K562 (cell line): Measurements from ENCODE around the gene CLTRN. TPM values are rescaled to one million over a fixed set of nuclear protein-coding genes. Genes with fewer than 3 reads are reported as not detected.

ENCODE experiments used
- ATAC-seq: fragments of 200-7000 bp; cut with Tn5 transposase; 3 replicates; pipeline ENCODE4 v1.9.1; 2020; ENCODE audit warnings: moderate library complexity
- BruUV-seq: library from RNA; stranded (reverse); fragments of 400-500 nt; replicated peaks from 2 replicates; lab custom pipeline; 2021; lab: Mats Ljungman, UMichigan
- CTCF ChIA-PET: fragments of 300-600 bp; formaldehyde crosslinking; extraction: SDS; loops from one replicate; lab custom pipeline; 2021; ENCODE audit warnings: low intra/inter-chr PET ratio; lab: Yijun Ruan, JAX
- POLR2A ChIA-PET: fragments of 300-600, 350-650 bp; sonication (Branson Sonifier 250); formaldehyde crosslinking; extraction: SDS; loops from one replicate; lab custom pipeline; 2021; ENCODE audit warnings: antibody characterized with exemption, inconsistent platforms; lab: Yijun Ruan, JAX
- DNase-seq, 4 experiments: peaks; one replicate each; pipeline versions ENCODE4 v3.0.0 to v3.0.0-alpha.2; 2011 to 2018; ENCODE audit warnings: low spot score in 3 of 4, mixed read lengths in 3 of 4; ENCODE audit errors: extremely low read depth in 1 of 4
- FAIRE-seq: peaks from 2 replicates; lab custom pipeline; 2011; peaks lifted over from hg19 to GRCh38; lab: Jason Lieb, UNC
- H2AFZ ChIP-seq: 2 replicates; pipeline ENCODE4 v1.6.0; 2011; ENCODE audit warnings: low read depth, low read length, control low read depth, inconsistent platforms
- H3K27ac ChIP-seq: fragments of 200-600 bp; 3 replicates; pipeline ENCODE4 v1.8.0; 2011; ENCODE audit warnings: low read depth, mild to moderate bottlenecking, control low read depth, inconsistent platforms, low read length, moderate library complexity, mixed read lengths; ENCODE audit errors: extremely low read depth
- H3K27me3 ChIP-seq, 2 experiments: fragments of 300-600 bp in 1 of 2; 2 replicates in 1 of 2; 3 replicates in 1 of 2; pipeline versions ENCODE4 v1.6.0 to v1.8.0; 2011; ENCODE audit warnings: inconsistent platforms in 2 of 2, low read length in 2 of 2, mild to moderate bottlenecking in 1 of 2, mixed read lengths in 1 of 2, moderate library complexity in 1 of 2; ENCODE audit not compliant: control insufficient read depth in 2 of 2, insufficient read depth in 2 of 2
- H3K36me3 ChIP-seq: fragments of 300-600 bp; 3 replicates; pipeline ENCODE4 v1.8.0; 2011; ENCODE audit warnings: mild to moderate bottlenecking, low read length, inconsistent platforms; ENCODE audit not compliant: control insufficient read depth, insufficient read depth
- H3K4me1 ChIP-seq, 2 experiments: fragments of 200-600 bp in 1 of 2; replicated peaks in 1 of 2; 2 replicates in 1 of 2; 3 replicates in 1 of 2; pipeline versions ENCODE4 v1.5.1 to v1.8.0; 2011; ENCODE audit warnings: inconsistent platforms in 2 of 2, low read length in 2 of 2, mild to moderate bottlenecking in 1 of 2, mixed read lengths in 1 of 2, moderate library complexity in 1 of 2; ENCODE audit not compliant: control insufficient read depth in 2 of 2, insufficient read depth in 2 of 2
- H3K4me2 ChIP-seq: 2 replicates; pipeline ENCODE4 v1.6.1; 2011; ENCODE audit warnings: low read length, control low read depth, inconsistent platforms, mixed read lengths; ENCODE audit not compliant: insufficient read depth
- H3K4me3 ChIP-seq: fragments of 200-600 bp; sonication (generic), shearing (Covaris generic); 2 replicates; pipeline ENCODE4 v1.5.1; 2016; ENCODE audit warnings: control low read depth, inconsistent platforms
- H3K79me2 ChIP-seq: fragments of 200-600 bp; 3 replicates; pipeline ENCODE4 v1.8.0; 2011; ENCODE audit warnings: low read length, inconsistent platforms; ENCODE audit not compliant: control insufficient read depth, insufficient read depth
- H3K9ac ChIP-seq, 2 experiments: 2 replicates each; pipeline versions ENCODE4 v1.6.0 to v1.6.1; 2011; ENCODE audit warnings: low read depth in 2 of 2, low read length in 2 of 2, control low read depth in 1 of 2, inconsistent platforms in 1 of 2, mild to moderate bottlenecking in 1 of 2, mixed read lengths in 1 of 2; ENCODE audit not compliant: insufficient read depth in 1 of 2
- H3K9me1 ChIP-seq: one replicate; pipeline ENCODE4 v1.6.0; 2011; ENCODE audit warnings: inconsistent platforms, mild to moderate bottlenecking, low read length, moderate library complexity; ENCODE audit not compliant: control insufficient read depth, insufficient read depth
- H3K9me3 ChIP-seq: replicated peaks from 2 replicates; pipeline ENCODE4 v1.5.1; 2011; ENCODE audit warnings: low read depth, low read length, inconsistent platforms; ENCODE audit not compliant: control insufficient read depth, insufficient read depth
- H4K20me1 ChIP-seq: replicated peaks from 2 replicates; pipeline ENCODE4 v1.6.1; 2011; ENCODE audit warnings: low read length, inconsistent platforms, mixed read lengths; ENCODE audit not compliant: control insufficient read depth, insufficient read depth
- CBX3 ChIP-seq, 2 experiments: IDR thresholded peaks; 1 replicate in 1 of 2; 2 replicates in 1 of 2; pipeline ENCODE4 v1.6.1; 2012; ENCODE audit warnings: inconsistent platforms in 2 of 2, low read length in 2 of 2, borderline replicate concordance in 1 of 2, control low read depth in 1 of 2
- E2F8 ChIP-seq: fragments of 450-650 bp; IDR thresholded peaks from 2 replicates; pipeline ENCODE4 v1.7.1; 2018; ENCODE audit warnings: mild to moderate bottlenecking, low read depth; ENCODE audit not compliant: partially characterized antibody
- EP400 ChIP-seq: fragments of 450-650 bp; IDR thresholded peaks from 2 replicates; pipeline ENCODE4 v1.6.1; 2017; ENCODE audit warnings: antibody characterized with exemption, mild to moderate bottlenecking, moderate library complexity
- ETV5 ChIP-seq: sonication (generic); formaldehyde crosslinking; IDR thresholded peaks from 2 replicates; pipeline ENCODE4 v1.4.0; 2020; ENCODE audit warnings: low read depth, mild to moderate bottlenecking, missing genetic modification reagents
- FOXA3 ChIP-seq, 2 experiments: fragments of 450-650 bp in 1 of 2; sonication (generic) in 1 of 2; formaldehyde crosslinking; IDR thresholded peaks in 1 of 2; conservative IDR thresholded peaks in 1 of 2; 2 replicates each; pipeline versions ENCODE4 v1.4.0 to v1.8.0; 2020 to 2022; ENCODE audit warnings: mild to moderate bottlenecking in 2 of 2, missing genetic modification reagents in 1 of 2
- HEY1 ChIP-seq: fragments of 250-450 bp; sonication (Bioruptor Pico); IDR thresholded peaks from 2 replicates; pipeline ENCODE4 v1.5.0; 2020; ENCODE audit warnings: mild to moderate bottlenecking, moderate library complexity, borderline replicate concordance
- HMG20B ChIP-seq: fragments of 250-450 bp; sonication (Bioruptor Pico); IDR thresholded peaks from 2 replicates; pipeline ENCODE4 v1.5.0; 2021; ENCODE audit warnings: mild to moderate bottlenecking
- NELFE ChIP-seq: IDR thresholded peaks from 2 replicates; pipeline ENCODE4 v1.6.1; 2011; ENCODE audit warnings: mild to moderate bottlenecking; ENCODE audit not compliant: insufficient read depth, insufficient read length
- NR2C2 ChIP-seq, 2 experiments: fragments of 200-800 bp in 1 of 2; sonication (Bioruptor generic) in 1 of 2; sonication (generic) in 1 of 2; formaldehyde crosslinking in 1 of 2; IDR thresholded peaks; 2 replicates each; pipeline versions ENCODE4 v1.6.1 to v1.8.0; 2016 to 2022; ENCODE audit warnings: mild to moderate bottlenecking in 1 of 2, missing compliant biosample characterization in 1 of 2, missing genetic modification characterization in 1 of 2, missing genetic modification reagents in 1 of 2
- STAT5A ChIP-seq: IDR thresholded peaks from 2 replicates; pipeline ENCODE4 v1.6.1; 2012; ENCODE audit warnings: low read length, inconsistent platforms, borderline replicate concordance
- TCF7 ChIP-seq: sonication (generic); IDR thresholded peaks from 2 replicates; pipeline ENCODE4 v1.6.1; 2016; ENCODE audit warnings: antibody characterized with exemption, borderline replicate concordance
- TEAD1 ChIP-seq, 2 experiments: fragments of 450-650 bp in 1 of 2; sonication (generic) in 1 of 2; formaldehyde crosslinking; IDR thresholded peaks; 2 replicates each; pipeline versions ENCODE4 v1.4.0 to v1.8.0; 2020 to 2022; ENCODE audit warnings: mild to moderate bottlenecking in 2 of 2, missing genetic modification reagents in 1 of 2
- ZNF347 ChIP-seq: fragments of 450-650 bp; formaldehyde crosslinking; IDR thresholded peaks from 2 replicates; pipeline ENCODE4 v1.4.0; 2020; ENCODE audit warnings: low read depth, mild to moderate bottlenecking, moderate library complexity
- ZNF354B ChIP-seq: fragments of 250-450 bp; sonication (Bioruptor Pico); IDR thresholded peaks from 2 replicates; pipeline ENCODE4 v1.4.0; 2020
- ZNF408 ChIP-seq: fragments of 250-450 bp; sonication (Bioruptor Pico); IDR thresholded peaks from 2 replicates; pipeline ENCODE4 v1.4.0; 2020; ENCODE audit warnings: low read depth, mild to moderate bottlenecking, moderate library complexity
- ZNF436 ChIP-seq: fragments of 250-450, 450-650 bp; sonication (Bioruptor Pico); formaldehyde crosslinking; IDR thresholded peaks from 2 replicates; pipeline ENCODE4 v1.7.0; 2020; ENCODE audit warnings: mild to moderate bottlenecking
- ZNF449 ChIP-seq: fragments of 250-450 bp; sonication (Bioruptor Pico); IDR thresholded peaks from 2 replicates; pipeline ENCODE4 v1.8.0; 2022; ENCODE audit warnings: moderate library complexity, mild to moderate bottlenecking, inconsistent platforms
- in situ Hi-C: fragments of 300-500 bp; cut with MboI; formaldehyde crosslinking; loops from 4 replicates; pipeline ENCODE4 v1.15.0; 2018; ENCODE audit warnings: inconsistent platforms, mixed read lengths
- intact Hi-C: fragments of 100-400 bp; cut with micrococcal nuclease; formaldehyde crosslinking; loops from 2 replicates; pipeline ENCODE4 v1.14.2; 2022
- polyA plus RNA-seq, 8 experiments: library from polyadenylated mRNA; depleted of rRNA in 4 of 8; stranded (reverse) in 5 of 8; unstranded in 3 of 8; fragments of >200 nt; fragmentation: Nextera tagmentation in 2 of 8; fragmentation: Illumina TruSeq in 1 of 8; extraction: Ambion mirVana in 2 of 8; extraction: Trizol in 1 of 8; gene quantifications; 2 replicates each; pipeline versions ENCODE4 v1.2.1 to v1.2.3, GENCODE V29; 2011 to 2014; ENCODE audit warnings: inconsistent platforms in 1 of 8, missing spikeins in 1 of 8
- total RNA-seq, 7 experiments: library from RNA; depleted of rRNA in 6 of 7; stranded (reverse); fragments of >200 nt in 6 of 7; fragmentation: Illumina TruSeq in 2 of 7; extraction: Trizol in 2 of 7; gene quantifications; 2 replicates each; pipeline versions ENCODE4 v1.2.1 to v1.2.3, GENCODE V29; 2011 to 2021; ENCODE audit warnings: low replicate concordance in 1 of 7

The CLTRN gene
- total and polyA plus RNA-seq, 9 of the 15 experiments (the other 6 are each of a cell fraction or from before 2014, with no cell fraction given): 0.11 to 0.36 (median 0.18) TPM; not detected in 2

GRCh38 chrX:15600745-15601144 is 63.9 kb downstream of the CLTRN start, which contains the start of gene ACE2 (continued):
- TF ChIP-seq HMG20B (CRISPR knock-in tag): no peak
- TF ChIP-seq HEY1: no peak
- TF ChIP-seq FOXA3 (CRISPR knock-in tag; conservative IDR thresholded peaks at IDR 0.05 in 1 of 2, IDR thresholded peaks at IDR 0.05 in 1 of 2): no peak

GRCh38 chrX:15600049-15600448 is 64.6 kb downstream of the CLTRN start:
- Histone ChIP-seq H2AFZ (no peak overlapping the region), H3K36me3 (no peaks in the 10 kb centered on the region), H3K4me1 (no peaks in the 10 kb centered on the region), H3K9me1 (no peaks in the 10 kb centered on the region), H3K9ac (no peak overlapping the region), H3K79me2 (no peaks in the 10 kb centered on the region), H3K27me3 (no peaks in the 10 kb centered on the region), H3K27ac (no peak overlapping the region), H3K9me3 (no peaks in the 10 kb centered on the region), H4K20me1 (no peaks in the 10 kb centered on the region), H3K4me3 (no peak overlapping the region), H3K4me2 (no peak overlapping the region)
- ATAC-seq: no peak
- in situ Hi-C loops (no loop called here), intact Hi-C loops (no loop called here)
- DNase-seq: no peak
- POLR2A ChIA-PET: no interaction called here
- BruUV-seq: no TSS peak
- no peak for FAIRE-seq
- CTCF ChIA-PET: no interaction called here
- TF ChIP-seq E2F8 (no peak), ZNF436 (CRISPR knock-in tag) (no peak), NELFE (no peak), TCF7 (no peak), ZNF347 (CRISPR knock-in tag) (no peak), ZNF408 (no peak), TEAD1 (CRISPR knock-in tag; IDR thresholded peaks at IDR 0.05) (no peak), STAT5A (no peak), ZNF354B (no peak), CBX3 (IDR thresholded peaks at IDR 0.05; ENCODE audit: borderline replicate concordance in 1 of 2, low read length in 2 of 2) (no peak), EP400 (no peak), ZNF449 (no peak), NR2C2 (CRISPR knock-in tag; IDR thresholded peaks at IDR 0.05) (no peak), NR2C2 (tag; IDR thresholded peaks at IDR 0.05) (no peak), ETV5 (CRISPR knock-in tag) (no peak)
